GM12864 (cell line): ENCODE data around the gene PLEKHN1.

Experiments
- DNase-seq: peaks from one replicate; pipeline ENCODE4 v3.0.0-alpha.2; 2011; ENCODE audit warnings: low read depth
- H3K4me3 ChIP-seq: 2 replicates; pipeline ENCODE4 v1.5.1; 2011; ENCODE audit warnings: mild to moderate bottlenecking, low read depth, low read length, control low read depth
- CTCF ChIP-seq: IDR thresholded peaks from 2 replicates; pipeline ENCODE4 v1.5.1; 2011; ENCODE audit warnings: low read depth, mild to moderate bottlenecking, moderate library complexity, low read length, control low read depth, inconsistent platforms; ENCODE audit errors: missing control alignments

Gene PLEKHN1

GRCh38 chr1:925561-926421, 40.5 kb upstream of the PLEKHN1 start:
- no peak for DNase-seq
- no peak for TF ChIP-seq CTCF
- H3K4me3 ChIP-seq, result no peak overlapping the region

- no peak for DNase-seq
- TF ChIP-seq CTCF, result no peak
- H3K4me3 ChIP-seq, result no peak overlapping the region
Observed at GRCh38 chr1:927234-927633, 39.0 kb upstream of the PLEKHN1 start.

GRCh38 chr1:927748-928147, 38.5 kb upstream of the PLEKHN1 start:
- no peak for TF ChIP-seq CTCF
- no peak for DNase-seq
- no peak overlapping the region for H3K4me3 ChIP-seq

- TF ChIP-seq CTCF, result no peak
- DNase-seq, result no peak
- no peak overlapping the region for H3K4me3 ChIP-seq
Observed at GRCh38 chr1:928825-929661, 37.2 kb upstream of the PLEKHN1 start.

GRCh38 chr1:929712-930632, 36.3 kb upstream of the PLEKHN1 start:
- no peak overlapping the region for H3K4me3 ChIP-seq
- DNase-seq, result no peak
- TF ChIP-seq CTCF, result no peak

- no peak for DNase-seq
- no peak for TF ChIP-seq CTCF
- H3K4me3 ChIP-seq, result no peak overlapping the region
Observed at GRCh38 chr1:930633-931138, 35.6 kb upstream of the PLEKHN1 start.
